ENCODE results near the gene UGT1A9. TPM values are rescaled to one million over a fixed set of nuclear protein-coding genes. Genes with fewer than 3 reads are reported as not detected.
"Not testable (repeated sequence)": the region's sequence is repeated elsewhere in the genome, so short reads cannot be mapped to it uniquely, and the experiment has no call there.

The UGT1A9 gene
- total RNA-seq, 1 donor from 2014 or later, result under 0.01 TPM

- DNase-seq, result no peak
These were observed 9.9 kb downstream of the UGT1A9 start, which contains the start of gene UGT1A7 for GRCh38 chr2:233681521-233682099. TSS of gene UGT1A7 (plus strand) at chr2:233681901. CDS start at chr2:233681938, 37 bp downstream.

GRCh38 chr2:233684640-233685039 lies 12.9 kb downstream of the UGT1A9 start:
- no peak for DNase-seq

- no peak for DNase-seq
These were observed 15.2 kb downstream of the UGT1A9 start for GRCh38 chr2:233686928-233687327.

- no peak for DNase-seq
These were observed 16.6 kb downstream of the UGT1A9 start for GRCh38 chr2:233688341-233688740.

GRCh38 chr2:233689031-233689430 lies 17.3 kb downstream of the UGT1A9 start:
- DNase-seq, result no peak

- DNase-seq, result peak; percentile 86
These were observed 17.8 kb downstream of the UGT1A9 start for GRCh38 chr2:233689501-233689900.

- peak; percentile 5 for DNase-seq
These were observed 18.7 kb downstream of the UGT1A9 start for GRCh38 chr2:233690444-233690843.

- DNase-seq, result no peak
These were observed 20.0 kb downstream of the UGT1A9 start for GRCh38 chr2:233691443-233692433.

- no peak for DNase-seq
These were observed 20.9 kb downstream of the UGT1A9 start, which contains the start of gene UGT1A6 for GRCh38 chr2:233692648-233693047. TSS of gene UGT1A6 (plus strand) at chr2:233692890. CDS start at chr2:233693005, 115 bp downstream.

GRCh38 chr2:233693963-233694362 lies 22.3 kb downstream of the UGT1A9 start:
- no peak for DNase-seq

GRCh38 chr2:233698740-233699139 lies 27.0 kb downstream of the UGT1A9 start:
- DNase-seq, result no peak

GRCh38 chr2:233699424-233700027 lies 27.8 kb downstream of the UGT1A9 start:
- no peak for DNase-seq

- DNase-seq, result peak; percentile 34
These were observed 28.4 kb downstream of the UGT1A9 start for GRCh38 chr2:233700028-233700635.

- not testable (repeated sequence) for DNase-seq
These were observed 29.1 kb downstream of the UGT1A9 start for GRCh38 chr2:233700842-233701241.

- DNase-seq, result no peak
These were observed 30.5 kb downstream of the UGT1A9 start for GRCh38 chr2:233702238-233702637.

- DNase-seq, result no peak
These were observed 34.3 kb downstream of the UGT1A9 start for GRCh38 chr2:233705911-233706506.

GRCh38 chr2:233706720-233707119 lies 35.0 kb downstream of the UGT1A9 start:
- no peak for DNase-seq

- DNase-seq, result peak; percentile 28
These were observed 36.4 kb downstream of the UGT1A9 start for GRCh38 chr2:233707940-233708644.

- DNase-seq, result no peak
These were observed 37.2 kb downstream of the UGT1A9 start for GRCh38 chr2:233708942-233709341.

GRCh38 chr2:233711312-233712008 lies 39.8 kb downstream of the UGT1A9 start:
- peak; percentile 84 for DNase-seq
